Measurements from ENCODE around the gene ACTL8. TPM values are rescaled to one million over a fixed set of nuclear protein-coding genes. Genes with fewer than 3 reads are reported as not detected.

ACTL8 gene
- total and polyA plus RNA-seq, 10 donors, result not detected

- H3K27me3 ChIP-seq (replicated peaks in 1 of 7), result peaks cover 0 to 36% (median 4%) of the 10 kb centered on the region in 7 donors
- no peak overlapping the region for H3K4me3 ChIP-seq
- WGBS, 5 donors, result 81 to 87% (median 85%) methylated on average over 7 of the region's 7 CpGs
- H3K9me3 ChIP-seq, result no peaks in the 10 kb centered on the region
- H3K4me1 ChIP-seq, result no peaks in the 10 kb centered on the region
- no peak for TF ChIP-seq POLR2A (IDR thresholded peaks at IDR 0.05)
- no peak for TF ChIP-seq CTCF (IDR thresholded peaks at IDR 0.05 in 8 of 11, conservative IDR thresholded peaks at IDR 0.05 in 3 of 11)
- TF ChIP-seq POLR2AphosphoS5 (IDR thresholded peaks at IDR 0.05), result no peak
- DNase-seq, result no peak
- no peaks in the 10 kb centered on the region for H3K36me3 ChIP-seq
- no peak overlapping the region for H3K27ac ChIP-seq
- intact Hi-C loops (cut with DNase I; ENCODE audit: low total_unique reads), result no loop called here
Measured at GRCh38 chr1:17734609-17735008, 20.5 kb upstream of the ACTL8 start.

- no peak for DNase-seq
- intact Hi-C loops (cut with DNase I; ENCODE audit: low total_unique reads), result no loop called here
Measured at GRCh38 chr1:17735348-17735747, 19.8 kb upstream of the ACTL8 start.

GRCh38 chr1:17735793-17736192, 19.3 kb upstream of the ACTL8 start:
- no peaks in the 10 kb centered on the region for H3K4me1 ChIP-seq
- no peaks in the 10 kb centered on the region for H3K9me3 ChIP-seq
- WGBS, 5 donors, result 49 to 62% (median 60%) methylated on average over 6 to 7 of the region's 7 CpGs
- no peaks in the 10 kb centered on the region for H3K36me3 ChIP-seq
- no peak for DNase-seq
- H3K27me3 ChIP-seq (replicated peaks in 1 of 7), result peaks cover 0 to 44% (median 12%) of the 10 kb centered on the region in 7 donors
- H3K4me3 ChIP-seq, result no peak overlapping the region
- TF ChIP-seq POLR2A (IDR thresholded peaks at IDR 0.05) (no peak), CTCF (IDR thresholded peaks at IDR 0.05 in 8 of 11, conservative IDR thresholded peaks at IDR 0.05 in 3 of 11) (no peak), POLR2AphosphoS5 (IDR thresholded peaks at IDR 0.05) (no peak)
- H3K27ac ChIP-seq, result no peak overlapping the region
- intact Hi-C loops (cut with DNase I; ENCODE audit: low total_unique reads), result no loop called here

More at GRCh38 chr1:17735348-17735747, 19.8 kb upstream of the ACTL8 start:
- Histone ChIP-seq H3K9me3 (no peaks in the 10 kb centered on the region), H3K27me3 (replicated peaks in 1 of 7) (peaks cover 0 to 39% (median 7%) of the 10 kb centered on the region in 7 donors), H3K4me1 (no peaks in the 10 kb centered on the region), H3K27ac (no peak overlapping the region), H3K4me3 (no peak overlapping the region), H3K36me3 (no peaks in the 10 kb centered on the region)
- 65 to 84% (median 82%) methylated on average over 2 of the region's 2 CpGs for WGBS, 5 donors
- TF ChIP-seq POLR2A (IDR thresholded peaks at IDR 0.05) (no peak), CTCF (IDR thresholded peaks at IDR 0.05 in 8 of 11, conservative IDR thresholded peaks at IDR 0.05 in 3 of 11) (no peak), POLR2AphosphoS5 (IDR thresholded peaks at IDR 0.05) (no peak)

- no peaks in the 10 kb centered on the region for H3K36me3 ChIP-seq
- H3K27ac ChIP-seq, result no peak overlapping the region
- H3K4me1 ChIP-seq, result no peaks in the 10 kb centered on the region
- no peak for TF ChIP-seq POLR2AphosphoS5 (IDR thresholded peaks at IDR 0.05)
- no peak for TF ChIP-seq POLR2A (IDR thresholded peaks at IDR 0.05)
- no peak for TF ChIP-seq CTCF (IDR thresholded peaks at IDR 0.05 in 8 of 11, conservative IDR thresholded peaks at IDR 0.05 in 3 of 11)
- intact Hi-C loops (cut with DNase I; ENCODE audit: low total_unique reads), result no loop called here
- no peak for DNase-seq
- H3K4me3 ChIP-seq, result no peak overlapping the region
- peaks cover 0 to 52% (median 12%) of the 10 kb centered on the region in 7 donors for H3K27me3 ChIP-seq (replicated peaks in 1 of 7)
- WGBS, 5 donors, result 64 to 71% (median 68%) methylated on average over 6 of the region's 6 CpGs
- no peaks in the 10 kb centered on the region for H3K9me3 ChIP-seq
Measured at GRCh38 chr1:17736625-17737024, 18.5 kb upstream of the ACTL8 start.
